CD4-positive, alpha-beta T cell (primary cell): ENCODE results near the gene PAF1. TPM values are rescaled to one million over a fixed set of nuclear protein-coding genes. Genes with fewer than 3 reads are reported as not detected.

Source experiments
- ATAC-seq: fragments of 200-7000 bp; cut with Tn5 transposase; one replicate; pipeline ENCODE4 v1.10.0; 2022; ENCODE audit warnings: mild to moderate bottlenecking; ENCODE audit not compliant: poor library complexity
- CTCF ChIA-PET: fragments of 350-600 bp; sonication (Branson Sonifier 250); formaldehyde crosslinking; loops from one replicate; lab custom pipeline; 2021; ENCODE audit warnings: antibody characterized with exemption, inconsistent platforms; lab: Charles Lee
- POLR2A ChIA-PET: fragments of 350-600 bp; sonication (Branson Sonifier 250); formaldehyde crosslinking; loops from one replicate; lab custom pipeline; 2021; ENCODE audit warnings: antibody characterized with exemption, inconsistent platforms; lab: Charles Lee
- DNase-seq, 14 experiments: peaks; one replicate each; pipeline ENCODE4 v3.0.0-alpha.2; 2013 to 2020; ENCODE audit warnings: mixed read lengths in 2 of 14
- H3K27ac ChIP-seq, 2 donors: one replicate each; pipeline versions ENCODE4 v1.5.1 to v1.7.0; 2013; ENCODE audit warnings: low read length in 2 of 2, low read depth in 1 of 2, mild to moderate bottlenecking in 1 of 2
- H3K27me3 ChIP-seq, 2 experiments: 1 replicate in 1 of 2; 2 replicates in 1 of 2; pipeline versions ENCODE4 v1.6.1 to v1.7.0; 2013; ENCODE audit warnings: low read length in 2 of 2, control low read depth in 1 of 2, mild to moderate bottlenecking in 1 of 2, moderate library complexity in 1 of 2; ENCODE audit not compliant: insufficient read depth in 2 of 2, control insufficient read depth in 1 of 2
- H3K36me3 ChIP-seq: one replicate; pipeline ENCODE4 v1.6.1; 2013; ENCODE audit warnings: low read length, control low read depth; ENCODE audit not compliant: insufficient read depth
- H3K4me1 ChIP-seq: one replicate; pipeline ENCODE4 v1.6.1; 2013; ENCODE audit warnings: low read length, control low read depth; ENCODE audit not compliant: insufficient read depth
- H3K4me3 ChIP-seq: one replicate; pipeline ENCODE4 v1.5.1; 2013; ENCODE audit warnings: mild to moderate bottlenecking, low read length, moderate library complexity
- H3K9me3 ChIP-seq, 2 experiments: 1 replicate in 1 of 2; 2 replicates in 1 of 2; pipeline versions ENCODE4 v1.6.1 to v1.7.0; 2013; ENCODE audit warnings: low read length in 2 of 2, mild to moderate bottlenecking in 2 of 2, control low read depth in 1 of 2, moderate library complexity in 1 of 2; ENCODE audit not compliant: control insufficient read depth in 1 of 2, insufficient read depth in 1 of 2
- H3K27ac Mint-ChIP-seq: one replicate; pipeline ENCODE4 v1.8.0; 2020; ENCODE audit warnings: mixed read lengths
- H3K27me3 Mint-ChIP-seq: one replicate; pipeline ENCODE4 v1.8.0; 2021; ENCODE audit warnings: mixed read lengths
- H3K36me3 Mint-ChIP-seq: one replicate; pipeline ENCODE4 v1.8.0; 2021; ENCODE audit warnings: low read depth, mixed read lengths
- H3K4me1 Mint-ChIP-seq: one replicate; pipeline ENCODE4 v1.8.0; 2021; ENCODE audit warnings: low read depth, mixed read lengths
- H3K4me3 Mint-ChIP-seq: one replicate; pipeline ENCODE4 v1.8.0; 2020; ENCODE audit warnings: mild to moderate bottlenecking, mixed read lengths
- H3K9me3 Mint-ChIP-seq: one replicate; pipeline ENCODE4 v1.8.0; 2020; ENCODE audit warnings: mixed read lengths
- CTCF ChIP-seq: fragments of 200-600 bp; IDR thresholded peaks from one replicate; pipeline ENCODE4 v1.8.0; 2022; ENCODE audit warnings: antibody characterized with exemption, mild to moderate bottlenecking
- intact Hi-C, 2 experiments: fragments of 100-400 bp; cut with DNase I in 1 of 2; cut with micrococcal nuclease in 1 of 2; formaldehyde crosslinking; loops; one replicate each; pipeline versions ENCODE4 v1.15.1 to v1.9.0; 2023 to 2025; cut with DNase I, micrococcal nuclease
- total RNA-seq, 174 experiments: library from RNA in 2 of 174; stranded (reverse) in 2 of 174; gene quantifications; one replicate each; pipeline ENCODE4 v1.2.3 and lab custom pipeline; 2021 to 2026

The PAF1 gene
- total RNA-seq, 2 experiments from 2014 or later: 99.6 to 101 TPM

GRCh38 chr19:39390451-39390750 lies 505 bp downstream of the PAF1 start:
- Histone ChIP-seq H3K27ac (peak overlapping the region; percentile 98 to 100), H3K36me3 (peaks cover 67% of the 10 kb centered on the region), H3K4me3 (peak overlapping the region; percentile 91), H3K27me3 (no peaks in the 10 kb centered on the region), H3K9me3 (no peaks in the 10 kb centered on the region), H3K4me1 (peaks cover 44% of the 10 kb centered on the region)
- H3K4me1 Mint-ChIP-seq: peaks cover 33% of the 10 kb centered on the region
- intact Hi-C loops: loop anchor here (1.0 to 5.0 kb wide), 6 partner anchors 11 to 263 kb away; partner anchors contain the start of genes EID2B (in 1 of the 2), PAK4 (in 1 of the 2) and SUPT5H (in 1 of the 2)
- peak overlapping the region; percentile 96 for H3K27ac Mint-ChIP-seq
- no peaks in the 10 kb centered on the region for H3K9me3 Mint-ChIP-seq
- ChIA-PET CTCF (interaction anchor here (1.0 to 2.2 kb wide), 4 partner anchors 21 to 55 kb away, joined by 3 to 31 read pairs (median 8); partner anchors contain the start of genes PLEKHG2, RPS16, SAMD4B and SUPT5H), POLR2A (interaction anchor here (0.7 to 6.4 kb wide), 16 partner anchors 15 to 1016 kb away, joined by 3 to 144 read pairs (median 6); partner anchors contain the start of genes GMFG, PLEKHG2, PSMD8 and RPS16)
- H3K4me3 Mint-ChIP-seq: peak overlapping the region; percentile 90
- no peak for ATAC-seq
- DNase-seq: peak in 9 of 14 experiments; percentile 60 to 95 (median 74)
- no peak for TF ChIP-seq CTCF
- no peaks in the 10 kb centered on the region for H3K27me3 Mint-ChIP-seq
- H3K36me3 Mint-ChIP-seq: peaks cover 78% of the 10 kb centered on the region

DNA sequence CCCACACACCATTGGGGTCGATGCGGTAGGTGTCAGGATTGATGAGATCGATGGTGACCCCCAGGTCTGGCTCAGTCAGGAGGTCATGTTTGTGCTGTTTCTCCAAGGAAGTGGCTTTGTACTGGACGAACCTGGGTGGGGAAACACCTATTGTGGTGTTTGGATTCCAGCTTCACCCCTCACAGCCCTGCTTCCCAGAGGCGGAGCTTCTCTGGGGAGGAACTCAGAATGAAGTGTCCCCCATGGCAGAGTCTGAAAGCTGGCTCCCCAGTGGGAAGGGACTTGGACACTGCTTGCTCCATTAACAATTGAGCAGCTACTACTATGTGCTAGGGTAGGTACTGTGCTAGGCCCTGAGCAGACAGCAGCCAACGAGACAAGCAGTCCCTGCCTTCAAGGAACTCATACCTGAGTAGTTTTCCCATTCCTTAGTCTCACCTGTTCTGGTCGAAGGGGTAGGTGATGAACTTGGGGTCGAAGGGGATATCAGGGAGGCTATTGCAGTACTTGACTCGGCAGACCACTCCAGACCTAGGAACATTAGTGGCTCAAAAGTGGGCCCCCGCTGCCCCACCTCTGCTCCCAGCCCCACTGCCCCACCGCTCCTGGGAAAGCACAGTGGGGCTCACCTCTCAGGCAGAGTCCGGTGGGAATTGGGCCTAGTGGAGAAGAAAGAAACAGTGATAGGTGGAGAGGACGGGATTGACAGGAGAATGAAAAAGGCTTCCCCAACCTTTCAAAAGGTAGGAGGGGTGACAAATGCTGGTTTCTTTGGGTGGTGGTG lies 1.1 kb downstream of the PAF1 start:
- Mint-ChIP-seq H3K27ac (peak overlapping the region; percentile 96), H3K27me3 (no peaks in the 10 kb centered on the region), H3K4me1 (peaks cover 33% of the 10 kb centered on the region), H3K36me3 (peaks cover 78% of the 10 kb centered on the region), H3K4me3 (peak overlapping the region; percentile 90), H3K9me3 (no peaks in the 10 kb centered on the region)
- no peak for TF ChIP-seq CTCF
- H3K9me3 ChIP-seq: no peaks in the 10 kb centered on the region
- H3K4me1 ChIP-seq: peaks cover 44% of the 10 kb centered on the region
- CTCF ChIA-PET: interaction anchor here (1.2 to 2.0 kb wide), 2 partner anchors 46 to 48 kb away, joined by 6 to 10 read pairs; partner anchors contain the start of genes RPS16 and SAMD4B
- H3K4me3 ChIP-seq: peak overlapping the region; percentile 91
- DNase-seq (peak in 1 of 14 experiments; percentile 38), ATAC-seq (no peak)
- intact Hi-C loops: loop anchor here (1.0 to 5.0 kb wide), 6 partner anchors 11 to 263 kb away; partner anchors contain the start of genes EID2B (in 1 of the 2), PAK4 (in 1 of the 2) and SUPT5H (in 1 of the 2)
- H3K27me3 ChIP-seq: no peaks in the 10 kb centered on the region
- peaks cover 66% of the 10 kb centered on the region for H3K36me3 ChIP-seq
- H3K27ac ChIP-seq: peak overlapping the region; percentile 98 to 100
- POLR2A ChIA-PET: interaction anchor here (1.5 to 6.4 kb wide), 5 partner anchors 15 to 268 kb away, joined by 4 to 144 read pairs (median 48); partner anchors contain the start of genes PLEKHG2, RPS16 and ZFP36

DNA sequence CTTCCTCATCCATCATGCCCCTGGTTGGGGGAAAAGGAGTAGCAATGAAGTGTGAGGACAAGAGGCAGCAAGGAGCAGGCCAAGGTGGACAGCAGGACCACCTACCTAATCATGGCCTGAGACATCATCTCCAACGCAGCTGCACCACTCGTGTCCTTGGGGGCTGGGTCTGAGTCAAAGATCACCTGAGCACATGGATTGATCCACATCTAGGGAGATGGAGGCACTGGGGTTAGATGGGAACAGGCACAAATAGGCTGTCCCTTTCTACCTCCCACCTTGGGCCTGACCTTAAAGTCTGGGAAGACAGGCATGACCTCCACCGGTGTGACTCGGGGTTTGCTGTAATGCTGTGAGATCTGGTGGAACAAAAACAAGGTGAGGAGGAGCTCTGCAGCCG lies 2.2 kb downstream of the PAF1 start:
- ChIA-PET CTCF (no interaction called here), POLR2A (no interaction called here)
- no peak for TF ChIP-seq CTCF
- peaks cover 39% of the 10 kb centered on the region for H3K4me1 ChIP-seq
- DNase-seq (no peak), ATAC-seq (no peak)
- no peak overlapping the region for H3K4me3 ChIP-seq
- peaks cover 71% of the 10 kb centered on the region for H3K36me3 ChIP-seq
- Mint-ChIP-seq H3K36me3 (peaks cover 82% of the 10 kb centered on the region), H3K4me1 (peaks cover 27% of the 10 kb centered on the region), H3K27ac (peak overlapping the region; percentile 96), H3K4me3 (peak overlapping the region; percentile 62), H3K9me3 (no peaks in the 10 kb centered on the region), H3K27me3 (no peaks in the 10 kb centered on the region)
- H3K9me3 ChIP-seq: no peaks in the 10 kb centered on the region
- H3K27ac ChIP-seq: no peak overlapping the region
- H3K27me3 ChIP-seq: no peaks in the 10 kb centered on the region
- intact Hi-C loops: no loop called here
